Spleen (tissue), 11 donors: ENCODE measurements around the gene KIFC3. TPM values are rescaled to one million over a fixed set of nuclear protein-coding genes. Genes with fewer than 3 reads are reported as not detected.
A peak's percentile ranks its signal among the peaks of the same experiment; 100 is the strongest.

Source experiments
- DNase-seq: peaks from one replicate; pipeline ENCODE4 v3.0.0-alpha.2; 2020
- H3K27ac ChIP-seq, 8 donors: fragments of 200-600 bp; sonication (generic) in 7 of 8; 1 replicate in 4 of 8; 2 replicates in 4 of 8; pipeline versions ENCODE4 v1.5.0 to v1.8.0; 2016 to 2021; ENCODE audit warnings: inconsistent platforms in 4 of 8, mild to moderate bottlenecking in 4 of 8, moderate library complexity in 1 of 8
- H3K27me3 ChIP-seq, 7 donors: fragments of 200-600 bp; sonication (generic) in 6 of 7; replicated peaks in 1 of 7; 1 replicate in 4 of 7; 2 replicates in 3 of 7; pipeline versions ENCODE4 v1.5.0 to v1.8.0; 2016 to 2021; ENCODE audit warnings: inconsistent platforms in 3 of 7, mild to moderate bottlenecking in 1 of 7
- H3K36me3 ChIP-seq, 6 donors: fragments of 200-600 bp; sonication (generic) in 5 of 6; 1 replicate in 4 of 6; 2 replicates in 2 of 6; pipeline versions ENCODE4 v1.5.0 to v1.8.0; 2016 to 2021; ENCODE audit warnings: inconsistent platforms in 2 of 6
- H3K4me1 ChIP-seq, 6 donors: fragments of 200-600 bp; sonication (generic) in 5 of 6; 1 replicate in 3 of 6; 2 replicates in 3 of 6; pipeline versions ENCODE4 v1.5.0 to v1.8.0; 2016 to 2021; ENCODE audit warnings: inconsistent platforms in 3 of 6
- H3K4me3 ChIP-seq, 8 donors: fragments of 200-600 bp; sonication (generic) in 7 of 8; 1 replicate in 4 of 8; 2 replicates in 4 of 8; pipeline versions ENCODE4 v1.5.0 to v1.8.0; 2016 to 2021; ENCODE audit warnings: inconsistent platforms in 4 of 8, mild to moderate bottlenecking in 4 of 8, moderate library complexity in 2 of 8
- H3K9me3 ChIP-seq, 8 donors: fragments of 200-600 bp; sonication (generic) in 7 of 8; 1 replicate in 4 of 8; 2 replicates in 4 of 8; pipeline versions ENCODE4 v1.5.0 to v1.8.0; 2016 to 2021; ENCODE audit warnings: inconsistent platforms in 4 of 8
- POLR2A ChIP-seq, 3 donors: fragments of 450-650 bp; IDR thresholded peaks; one replicate each; pipeline ENCODE4 v1.5.1; 2017; ENCODE audit warnings: antibody characterized with exemption in 3 of 3, mild to moderate bottlenecking in 1 of 3
- POLR2AphosphoS5 ChIP-seq, 3 donors: sonication (generic); formaldehyde crosslinking; IDR thresholded peaks; one replicate each; pipeline ENCODE4 v1.5.1; 2017; ENCODE audit warnings: antibody characterized with exemption in 3 of 3
- whole genome bisulfite sequencing, 5 donors: extraction: QIAGEN DNeasy Blood & Tissue Kit in 3 of 5; methylation state at CpG; one replicate each; pipeline versions ENCODE4 v1.1.5 to v1.1.7; 2013 to 2018; 5-methylcytosine and 5-hydroxymethylcytosine counted together
- intact Hi-C: fragments of 100-400 bp; cut with DNase I; formaldehyde crosslinking; loops from one replicate; pipeline ENCODE4 v1.15.0; 2023; ENCODE audit warnings: low total_unique reads
- polyA plus RNA-seq, 3 donors: library from polyadenylated mRNA; stranded (reverse); fragments of 200-250 nt; gene quantifications; one replicate each; pipeline ENCODE4 v1.2.1, GENCODE V29; 2013
- total RNA-seq, 7 donors: library from RNA; depleted of rRNA in 3 of 7; stranded (reverse); fragments of >200 nt in 3 of 7; fragmentation: NEBNext Ultra II Directional in 4 of 7; extraction: Animal tissue kit (Norgen Biotek cat#: 25700) in 4 of 7; gene quantifications; one replicate each; pipeline versions ENCODE4 v1.1.0 to v1.2.1, GENCODE V29; 2016 to 2021
- TF ChIP-seq, protein P1 (sequence below), 11 experiments: fragments of 200-600 bp in 7 of 11; fragments of 450-650 bp in 4 of 11; sonication (generic) in 4 of 11; IDR thresholded peaks in 8 of 11; conservative IDR thresholded peaks in 3 of 11; 1 replicate in 7 of 11; 2 replicates in 4 of 11; pipeline versions ENCODE4 v1.4.0 to v1.8.0; 2016 to 2021; ENCODE audit warnings: antibody characterized with exemption in 11 of 11, inconsistent platforms in 4 of 11, mild to moderate bottlenecking in 1 of 11
- donor health status: healthy with polysubstance abuse.
- donor health status: DM: no; HTN: no; CAD: no; lungs with moderate emphysema.
- donor health status: DM: no; HTN: no; CAD: no.
- donor health status: Bipolar disorder and iron deficiency.
- donor health status: healthy.
- donor health status: DM: no; HTN: no; CAD: no.
- donor health status: DM: yes; HTN: yes; CAD: no.

Gene KIFC3
- total and polyA plus RNA-seq, 10 donors, result 4.6 to 61.5 (median 42.6) TPM

DNA sequence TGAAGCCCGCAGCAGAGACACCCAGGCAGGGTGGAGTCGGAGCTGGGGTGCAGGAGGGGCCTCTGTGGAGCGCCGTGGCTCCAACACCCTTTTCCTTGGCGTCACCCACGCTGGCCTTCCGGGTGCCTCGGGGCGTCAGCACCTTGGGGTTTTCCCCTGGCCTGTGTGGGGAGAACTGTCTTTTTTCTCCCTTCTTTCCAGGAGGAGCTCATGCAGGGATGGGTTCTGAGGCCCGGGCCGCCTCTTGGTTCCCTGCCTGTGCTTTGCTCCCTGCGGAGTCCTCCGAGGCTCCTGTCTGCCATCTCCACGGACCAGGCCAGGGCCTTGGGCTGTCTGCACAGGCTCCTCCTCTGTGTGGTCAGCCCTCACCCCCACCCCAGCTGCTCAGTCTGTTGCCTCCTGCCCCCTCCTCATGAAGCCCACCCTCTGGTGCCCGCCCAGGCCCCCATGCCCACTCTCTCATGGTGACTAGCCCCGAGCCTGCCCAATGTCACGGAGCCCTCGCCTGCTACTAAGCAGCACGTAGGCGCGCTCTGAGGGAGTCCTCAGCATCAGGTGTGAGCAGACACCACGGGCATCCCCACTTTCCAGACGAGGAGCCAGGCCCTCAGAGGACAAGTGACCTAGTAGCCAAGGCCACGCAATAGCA, 61.7 kb downstream of the KIFC3 start:
- no peak for TF ChIP-seq POLR2AphosphoS5 (IDR thresholded peaks at IDR 0.05)
- TF ChIP-seq, protein P1, sequence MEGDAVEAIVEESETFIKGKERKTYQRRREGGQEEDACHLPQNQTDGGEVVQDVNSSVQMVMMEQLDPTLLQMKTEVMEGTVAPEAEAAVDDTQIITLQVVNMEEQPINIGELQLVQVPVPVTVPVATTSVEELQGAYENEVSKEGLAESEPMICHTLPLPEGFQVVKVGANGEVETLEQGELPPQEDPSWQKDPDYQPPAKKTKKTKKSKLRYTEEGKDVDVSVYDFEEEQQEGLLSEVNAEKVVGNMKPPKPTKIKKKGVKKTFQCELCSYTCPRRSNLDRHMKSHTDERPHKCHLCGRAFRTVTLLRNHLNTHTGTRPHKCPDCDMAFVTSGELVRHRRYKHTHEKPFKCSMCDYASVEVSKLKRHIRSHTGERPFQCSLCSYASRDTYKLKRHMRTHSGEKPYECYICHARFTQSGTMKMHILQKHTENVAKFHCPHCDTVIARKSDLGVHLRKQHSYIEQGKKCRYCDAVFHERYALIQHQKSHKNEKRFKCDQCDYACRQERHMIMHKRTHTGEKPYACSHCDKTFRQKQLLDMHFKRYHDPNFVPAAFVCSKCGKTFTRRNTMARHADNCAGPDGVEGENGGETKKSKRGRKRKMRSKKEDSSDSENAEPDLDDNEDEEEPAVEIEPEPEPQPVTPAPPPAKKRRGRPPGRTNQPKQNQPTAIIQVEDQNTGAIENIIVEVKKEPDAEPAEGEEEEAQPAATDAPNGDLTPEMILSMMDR (IDR thresholded peaks at IDR 0.05 in 8 of 11, conservative IDR thresholded peaks at IDR 0.05 in 3 of 11), result no peak
- TF ChIP-seq POLR2A (IDR thresholded peaks at IDR 0.05), result no peak
- peaks cover 9 to 27% (median 16%) of the 10 kb centered on the region in 6 donors for H3K4me1 ChIP-seq
- no peaks in the 10 kb centered on the region for H3K9me3 ChIP-seq
- WGBS, 5 donors, result 91 to 97% (median 95%) methylated on average over 15 to 24 of the region's 24 CpGs
- peaks cover 0 to 74% (median 22%) of the 10 kb centered on the region in 6 donors for H3K36me3 ChIP-seq
- H3K4me3 ChIP-seq, result no peak overlapping the region
- peak; percentile 67 for DNase-seq
- no peak overlapping the region for H3K27ac ChIP-seq
- intact Hi-C loops, result no loop called here
- no peaks in the 10 kb centered on the region for H3K27me3 ChIP-seq

DNA sequence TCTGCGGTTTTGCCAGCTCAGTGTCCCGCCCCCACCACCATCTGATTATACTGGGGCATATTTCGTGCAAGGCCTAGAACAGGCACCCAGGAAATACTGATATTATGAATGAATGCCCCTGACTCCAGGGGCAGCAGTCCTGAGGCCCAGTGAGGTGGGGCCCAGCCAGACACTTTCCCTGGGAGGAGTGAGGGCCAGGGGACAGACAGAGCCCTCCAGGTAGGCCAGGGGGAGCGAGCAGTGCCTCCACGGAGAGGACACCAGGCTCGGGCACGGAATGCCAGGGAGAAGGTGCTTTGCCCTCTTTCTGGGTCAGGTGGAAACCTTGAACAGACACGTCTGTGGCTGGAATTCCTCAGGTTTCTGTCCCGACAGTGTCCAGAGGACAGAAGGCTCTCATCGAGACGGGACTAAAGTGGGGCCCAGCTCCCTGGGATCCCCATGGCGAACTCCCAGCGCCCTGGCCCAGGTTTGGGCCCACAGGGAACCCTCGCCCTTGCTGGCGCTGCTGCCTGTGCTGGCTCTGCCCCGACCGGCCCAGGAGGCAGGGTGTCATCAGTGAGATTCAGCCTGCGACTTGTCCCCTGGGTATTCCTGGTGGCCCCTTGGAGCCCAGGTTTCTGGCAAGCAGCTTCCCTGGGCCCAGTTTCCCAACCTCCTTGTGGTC, 62.4 kb downstream of the KIFC3 start:
- Histone ChIP-seq H3K9me3 (no peaks in the 10 kb centered on the region), H3K36me3 (peaks cover 0 to 72% (median 22%) of the 10 kb centered on the region in 6 donors), H3K4me1 (peaks cover 9 to 27% (median 16%) of the 10 kb centered on the region in 6 donors), H3K4me3 (no peak overlapping the region), H3K27ac (no peak overlapping the region), H3K27me3 (no peaks in the 10 kb centered on the region)
- TF ChIP-seq POLR2A (IDR thresholded peaks at IDR 0.05), result no peak
- TF ChIP-seq, protein P1 (IDR thresholded peaks at IDR 0.05 in 8 of 11, conservative IDR thresholded peaks at IDR 0.05 in 3 of 11), result no peak
- TF ChIP-seq POLR2AphosphoS5 (IDR thresholded peaks at IDR 0.05), result no peak
- 87 to 95% (median 94%) methylated on average over 14 to 18 of the region's 18 CpGs for WGBS, 5 donors
- intact Hi-C loops, result no loop called here
- peak; percentile 75 for DNase-seq

DNA sequence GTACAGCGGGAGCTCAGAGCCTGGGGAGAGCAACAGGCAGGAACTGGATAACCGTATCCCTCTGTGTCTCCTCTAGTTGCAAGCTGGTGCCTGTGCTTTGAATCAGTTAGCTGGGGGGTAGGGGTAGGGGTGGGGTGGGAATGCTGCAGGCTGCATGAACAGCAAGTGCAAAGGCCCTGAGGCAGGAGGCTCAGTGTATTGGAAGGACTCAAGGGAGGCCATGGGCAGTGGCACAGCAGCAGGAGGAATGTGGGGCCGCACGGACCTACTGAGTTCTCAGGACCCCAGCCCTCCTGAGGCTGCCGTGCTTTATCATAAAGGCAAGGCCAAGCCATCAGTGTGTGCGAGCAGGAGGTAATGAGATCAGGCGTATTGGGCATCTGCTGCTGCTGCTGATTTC, 63.4 kb downstream of the KIFC3 start:
- peaks cover 11 to 37% (median 26%) of the 10 kb centered on the region in 6 donors for H3K4me1 ChIP-seq
- no peak overlapping the region for H3K27ac ChIP-seq
- TF ChIP-seq POLR2AphosphoS5 (IDR thresholded peaks at IDR 0.05) (no peak), POLR2A (IDR thresholded peaks at IDR 0.05) (no peak)
- TF ChIP-seq, protein P1 (IDR thresholded peaks at IDR 0.05 in 8 of 11, conservative IDR thresholded peaks at IDR 0.05 in 3 of 11), result no peak
- H3K27me3 ChIP-seq, result no peaks in the 10 kb centered on the region
- H3K9me3 ChIP-seq, result no peaks in the 10 kb centered on the region
- 96% methylated on average over 4 to 7 of the region's 7 CpGs for WGBS, 5 donors
- peaks cover 0 to 61% (median 18%) of the 10 kb centered on the region in 6 donors for H3K36me3 ChIP-seq
- no peak for DNase-seq
- H3K4me3 ChIP-seq, result no peak overlapping the region
- intact Hi-C loops, result no loop called here
